ENCODE measurements around the gene CCNJL. TPM values are rescaled to one million over a fixed set of nuclear protein-coding genes. Genes with fewer than 3 reads are reported as not detected.

The CCNJL gene
- total RNA-seq, 1 donor from 2014 or later = 1.3 TPM

DNA sequence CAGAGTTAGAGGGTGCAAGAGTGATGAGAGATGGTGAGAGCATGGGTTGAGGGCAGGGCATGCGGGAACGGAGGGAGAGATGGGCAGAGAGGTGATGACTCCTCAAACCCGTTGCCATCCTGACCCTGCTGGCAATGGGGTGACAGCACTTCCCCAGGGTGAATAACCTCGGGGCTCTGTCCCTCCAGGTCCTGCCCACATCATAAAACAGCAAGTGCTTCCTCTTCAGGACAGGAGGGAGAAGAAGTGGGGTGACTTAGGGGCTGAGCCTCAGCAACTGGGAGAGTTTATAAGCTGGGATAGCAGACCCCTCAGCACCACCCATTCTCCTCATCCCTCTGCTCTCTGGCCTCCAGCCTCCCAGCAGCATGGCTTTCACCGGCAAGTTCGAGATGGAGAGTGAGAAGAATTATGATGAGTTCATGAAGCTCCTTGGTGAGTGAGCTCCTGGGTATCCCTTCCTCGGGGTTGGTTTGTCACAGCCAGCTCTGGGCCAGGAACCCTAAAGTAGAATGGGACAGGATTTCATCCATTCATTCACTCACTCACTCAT lies 83.1 kb downstream of the CCNJL start, which contains the start of gene FABP6:
TSS of gene FABP6 (plus strand) at position 317 of the 553 bp plus-strand sequence. CDS start at position 369, 52 bp downstream.
- DNase-seq (ENCODE audit: low spot score) = no peak

DNA sequence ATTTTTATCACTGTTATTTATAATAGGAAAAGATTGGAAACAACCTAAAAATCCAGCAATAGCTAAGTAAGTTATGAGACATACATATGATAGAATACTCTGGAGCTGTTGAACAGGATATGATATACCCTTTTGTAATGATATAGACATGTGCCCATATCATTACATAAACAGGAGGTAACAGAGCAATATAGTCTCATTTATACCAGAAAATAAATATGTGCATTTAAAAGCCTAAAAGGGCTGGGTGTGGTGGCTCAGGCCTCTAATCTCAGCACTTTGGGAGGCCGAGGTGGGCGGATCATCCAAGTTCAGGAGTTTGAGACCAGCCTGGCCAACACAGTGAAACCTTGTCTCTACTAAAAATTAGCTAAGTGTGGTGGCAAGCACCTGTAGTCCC lies 85.4 kb downstream of the CCNJL start:
- no peak for DNase-seq (ENCODE audit: low spot score)

DNA sequence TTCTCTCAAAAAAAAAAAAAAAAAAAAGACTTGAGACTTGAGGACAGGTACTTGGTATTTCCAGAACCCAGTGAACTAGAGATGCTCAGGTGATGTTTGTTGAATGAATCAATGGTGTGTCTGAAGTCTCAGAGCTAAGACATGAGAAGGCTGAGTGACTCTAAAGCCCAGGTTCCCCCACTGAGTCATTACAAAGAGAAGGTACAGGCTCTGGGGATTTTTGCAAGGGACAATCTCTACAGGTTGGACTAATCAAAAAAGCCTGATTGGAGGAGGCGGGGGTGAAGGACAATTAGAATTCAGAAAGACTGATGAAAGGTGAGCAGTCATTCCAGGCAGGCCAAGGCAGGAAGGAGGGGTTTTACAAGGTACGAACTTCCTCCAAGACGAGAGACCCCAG lies 91.3 kb downstream of the CCNJL start:
- no peak for DNase-seq (ENCODE audit: low spot score)

DNA sequence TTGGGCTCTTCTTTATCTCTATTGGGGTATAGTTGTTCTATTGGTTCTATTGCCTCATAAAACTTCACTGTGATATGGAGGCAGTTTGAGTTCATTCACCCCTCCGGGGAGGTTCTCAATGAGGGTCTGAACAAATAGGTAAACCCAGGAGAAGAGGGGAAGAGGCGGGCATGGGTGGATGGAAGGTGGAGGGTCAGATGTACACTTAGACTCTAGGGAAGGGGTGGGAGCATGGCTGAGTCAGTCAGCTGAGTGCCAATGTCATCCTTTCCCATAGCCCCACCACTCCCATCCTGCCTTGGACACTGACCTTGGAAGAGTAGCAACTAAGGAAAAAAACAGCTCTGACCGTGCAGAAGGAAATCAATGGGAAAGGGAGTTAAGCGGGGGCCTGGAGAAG lies 93.0 kb downstream of the CCNJL start:
- DNase-seq (ENCODE audit: low spot score) = no peak

DNA sequence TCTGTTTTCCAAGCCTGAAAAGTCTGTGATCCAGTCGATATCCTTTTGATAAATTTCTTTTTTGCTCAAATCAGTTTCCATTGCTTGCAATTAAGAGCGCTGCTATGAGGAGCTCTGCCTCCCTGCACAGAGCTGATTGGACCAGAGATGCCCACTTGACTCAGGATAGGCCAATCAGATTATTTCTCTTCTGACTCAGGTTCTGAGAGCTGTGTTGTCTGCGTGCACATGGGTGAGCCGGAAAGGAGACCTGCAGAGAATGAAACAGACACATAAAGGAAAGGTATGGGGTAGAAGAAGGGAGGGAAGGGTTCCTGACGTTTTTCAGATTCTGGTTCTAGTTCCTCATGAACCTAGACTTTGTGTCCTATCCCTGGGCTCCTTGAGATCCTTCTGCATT lies 98.8 kb downstream of the CCNJL start:
- no peak for DNase-seq (ENCODE audit: low spot score)

DNA sequence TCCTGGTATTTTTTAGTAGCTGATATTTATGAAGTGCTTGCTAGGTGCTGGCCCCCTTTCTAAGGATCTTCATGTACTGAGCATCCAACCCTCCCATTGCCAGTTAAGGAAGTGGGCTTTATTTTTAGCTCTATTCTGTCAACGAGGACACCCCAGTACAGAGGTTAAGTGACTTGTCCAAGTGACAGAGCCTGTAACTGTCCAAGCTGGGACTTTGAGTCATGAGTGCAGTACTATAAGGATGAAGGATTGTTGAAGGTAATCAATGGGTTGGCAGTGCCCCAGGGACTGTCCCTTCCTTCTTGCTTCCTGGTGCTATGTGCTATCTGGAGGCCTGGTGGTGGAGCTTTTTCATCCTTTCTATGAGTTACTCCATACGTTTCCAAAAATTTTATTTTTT lies 101.0 kb downstream of the CCNJL start:
- peak; percentile 71 for DNase-seq (ENCODE audit: low spot score)

DNA sequence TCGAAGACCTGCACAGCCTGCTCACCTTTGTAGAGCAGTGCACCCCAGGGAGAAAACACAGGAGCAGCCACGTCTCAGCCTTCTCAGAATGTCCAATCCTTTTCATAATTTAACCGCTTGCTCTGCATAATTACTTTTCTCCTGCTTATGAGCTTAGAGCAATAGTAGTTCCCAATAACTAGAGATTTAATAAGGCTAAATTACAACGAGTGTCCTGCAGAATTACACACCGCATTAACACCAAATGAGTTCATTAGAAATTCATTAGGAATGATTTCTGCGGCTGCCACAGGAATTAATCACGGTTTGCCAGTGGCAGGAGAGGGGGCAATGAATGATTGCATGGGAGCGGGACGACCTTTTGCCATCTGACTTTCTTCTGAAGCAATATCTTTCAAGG lies 101.8 kb downstream of the CCNJL start:
- no peak for DNase-seq (ENCODE audit: low spot score)

DNA sequence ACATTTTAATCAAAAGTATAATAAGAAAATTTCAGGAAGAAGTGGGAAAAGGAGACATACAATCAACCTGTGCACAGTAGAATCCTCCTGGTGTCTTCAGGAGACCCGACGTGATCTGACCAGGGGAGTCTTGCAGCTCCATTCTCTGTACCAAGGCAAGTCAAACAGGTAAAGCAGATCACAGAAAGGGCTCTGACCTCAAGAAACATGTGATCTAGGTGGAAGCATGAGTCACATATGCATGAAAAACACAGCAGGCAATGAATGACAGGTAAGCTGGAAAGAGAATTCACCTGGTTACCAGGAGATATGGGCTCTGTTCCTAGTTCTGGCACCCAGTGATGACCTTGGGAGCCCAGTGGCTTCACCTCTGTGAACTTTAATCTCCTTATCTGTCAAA lies 102.4 kb downstream of the CCNJL start:
- peak; percentile 59 for DNase-seq (ENCODE audit: low spot score)

DNA sequence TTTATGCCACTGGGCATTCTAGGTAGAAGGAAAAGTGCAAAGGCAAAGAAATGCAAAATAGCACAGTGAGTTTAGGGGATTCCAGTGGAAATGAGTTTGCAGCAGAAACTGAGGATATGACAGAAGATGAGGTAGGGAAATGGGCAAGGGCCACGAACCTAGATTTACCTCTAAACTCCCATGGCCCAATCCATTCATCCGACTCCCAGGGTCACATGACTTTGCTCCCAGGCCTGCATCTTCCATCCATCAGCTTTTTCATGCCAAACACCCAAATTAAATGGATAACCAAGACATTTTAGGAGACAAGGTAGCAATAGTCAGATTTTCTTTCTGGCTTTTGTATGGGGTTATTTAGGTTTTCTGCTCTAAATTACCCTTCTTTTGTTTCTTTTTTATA lies 105.3 kb downstream of the CCNJL start:
- no peak for DNase-seq (ENCODE audit: low spot score)

Other genes with a start within 250 kb of the CCNJL start
- gene PWWP2A, start 193.1 kb downstream of the CCNJL start, total RNA-seq = 26.3 TPM
- gene FABP6, start 83.1 kb downstream of the CCNJL start, total RNA-seq = not detected
- gene C1QTNF2, start 58.1 kb upstream of the CCNJL start, total RNA-seq = 2.2 TPM
- gene FAM200C, start 87.5 kb upstream of the CCNJL start, total RNA-seq = 5.4 TPM
- 48.0 TPM for gene SLU7, start 106.5 kb upstream of the CCNJL start, total RNA-seq
- 3.7 TPM for gene PTTG1, start 109.3 kb upstream of the CCNJL start, total RNA-seq

Measured in mucosa of gallbladder (tissue), 1 donor.